NOMO-1 (cell line): ENCODE data around the gene CH25H.
"Not testable (repeated sequence)": the region's sequence is repeated elsewhere in the genome, so short reads cannot be mapped to it uniquely, and the experiment has no call there.

Experiments
- DNase-seq, 2 experiments: peaks; one replicate each; lab custom pipeline; 2025; ENCODE audit not compliant: unreplicated experiment in 2 of 2; lab: John Stamatoyannopoulos, UW

Gene CH25H

GRCh38 chr10:89207181-89207800 lies at the start of gene CH25H:
Gene CH25H, minus strand, starts transcription at chr10:89207317. Its CDS starts 25 bp downstream, at chr10:89207292.
- peak in 1 of 2 experiments; percentile 11 for DNase-seq

GRCh38 chr10:89256340-89256739 lies 49.2 kb upstream of the CH25H start:
- peak in 1 of 2 experiments; percentile 84 for DNase-seq

- peak; percentile 41 to 66 for DNase-seq
Observed at GRCh38 chr10:89255793-89256192, 48.7 kb upstream of the CH25H start.

GRCh38 chr10:89255091-89255579 lies 48.0 kb upstream of the CH25H start:
- not testable (repeated sequence) for DNase-seq

- DNase-seq: no peak
Observed at GRCh38 chr10:89252225-89252585, 45.1 kb upstream of the CH25H start.

GRCh38 chr10:89251409-89252224 lies 44.5 kb upstream of the CH25H start, which contains the start of gene LIPA:
Gene LIPA, minus strand, starts transcription at chr10:89251775. Its CDS starts 4,127 bp downstream, at chr10:89247648.
- DNase-seq: peak; percentile 97 to 98

- DNase-seq: no peak
Observed at GRCh38 chr10:89250865-89251408, 43.8 kb upstream of the CH25H start.

GRCh38 chr10:89248990-89249389 lies 41.9 kb upstream of the CH25H start:
- DNase-seq: no peak

- DNase-seq: not testable (repeated sequence)
Observed at GRCh38 chr10:89247623-89248022, 40.5 kb upstream of the CH25H start.

GRCh38 chr10:89245802-89246201 lies 38.7 kb upstream of the CH25H start:
- DNase-seq: no peak

GRCh38 chr10:89242840-89243568 lies 35.9 kb upstream of the CH25H start:
- peak in 1 of 2 experiments; percentile 34 for DNase-seq

GRCh38 chr10:89242345-89242684 lies 35.2 kb upstream of the CH25H start:
- no peak for DNase-seq

GRCh38 chr10:89241486-89242344 lies 34.6 kb upstream of the CH25H start:
- peak in 1 of 2 experiments; percentile 18 for DNase-seq

- no peak for DNase-seq
Observed at GRCh38 chr10:89241026-89241425, 33.9 kb upstream of the CH25H start.

- DNase-seq: no peak
Observed at GRCh38 chr10:89240519-89240918, 33.4 kb upstream of the CH25H start.

GRCh38 chr10:89238956-89239644 lies 32.0 kb upstream of the CH25H start:
- DNase-seq: no peak

- no peak for DNase-seq
Observed at GRCh38 chr10:89237849-89238248, 30.7 kb upstream of the CH25H start.

GRCh38 chr10:89236226-89236797 lies 29.2 kb upstream of the CH25H start:
- no peak for DNase-seq
